SIG-M5 treated with dmso at 0.1 percent for 504 hours (cell line): ENCODE results near the gene FBXO3.
A peak's percentile ranks its signal among the peaks of the same experiment; 100 is the strongest.
"Not testable (repeated sequence)": the region's sequence is repeated elsewhere in the genome, so short reads cannot be mapped to it uniquely, and the experiment has no call there.

Experiments used
- DNase-seq: peaks from one replicate; lab custom pipeline; 2025; ENCODE audit not compliant: unreplicated experiment; lab: John Stamatoyannopoulos, UW

FBXO3 gene, protein sequence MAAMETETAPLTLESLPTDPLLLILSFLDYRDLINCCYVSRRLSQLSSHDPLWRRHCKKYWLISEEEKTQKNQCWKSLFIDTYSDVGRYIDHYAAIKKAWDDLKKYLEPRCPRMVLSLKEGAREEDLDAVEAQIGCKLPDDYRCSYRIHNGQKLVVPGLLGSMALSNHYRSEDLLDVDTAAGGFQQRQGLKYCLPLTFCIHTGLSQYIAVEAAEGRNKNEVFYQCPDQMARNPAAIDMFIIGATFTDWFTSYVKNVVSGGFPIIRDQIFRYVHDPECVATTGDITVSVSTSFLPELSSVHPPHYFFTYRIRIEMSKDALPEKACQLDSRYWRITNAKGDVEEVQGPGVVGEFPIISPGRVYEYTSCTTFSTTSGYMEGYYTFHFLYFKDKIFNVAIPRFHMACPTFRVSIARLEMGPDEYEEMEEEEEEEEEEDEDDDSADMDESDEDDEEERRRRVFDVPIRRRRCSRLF

DNA sequence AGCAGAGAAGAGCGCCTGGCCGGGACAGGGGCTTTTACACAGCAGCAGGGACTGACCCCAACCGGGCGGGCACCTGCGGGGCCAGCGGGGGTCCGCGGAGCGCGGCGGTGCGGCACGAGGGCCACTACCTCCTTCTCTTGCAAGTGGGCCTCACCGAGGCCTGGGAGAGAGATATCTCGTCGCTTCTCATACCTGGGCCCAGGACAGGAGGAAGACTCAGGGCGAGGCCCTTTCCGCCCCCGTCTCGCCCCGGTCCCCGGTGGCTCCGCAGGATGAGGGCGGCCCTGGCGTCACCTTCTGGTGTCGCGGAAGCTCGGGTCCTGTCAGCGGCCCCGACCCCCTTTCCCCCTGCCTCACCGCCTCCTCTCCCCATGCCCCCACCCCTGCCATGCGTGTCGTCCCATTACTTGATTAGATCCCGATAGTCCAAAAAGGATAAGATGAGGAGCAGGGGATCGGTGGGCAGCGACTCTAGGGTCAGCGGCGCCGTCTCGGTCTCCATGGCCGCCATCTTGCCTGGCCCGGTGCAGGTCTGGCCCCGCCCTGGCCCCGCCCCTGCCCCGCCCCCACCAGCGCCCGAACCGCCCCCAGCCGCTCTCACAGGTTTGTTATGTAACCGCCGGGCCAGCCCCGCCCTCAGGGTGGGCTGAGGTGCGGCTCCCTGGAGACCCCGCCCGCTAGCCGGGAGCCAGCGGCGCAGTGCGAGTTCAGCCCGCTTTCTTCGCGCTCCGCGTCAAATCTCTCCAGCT, at the start of gene FBXO3:
Gene FBXO3, minus strand, starts transcription at position 534 of the 749 bp plus-strand sequence. Its CDS starts 23 bp downstream, at position 511.
- peak; percentile 62 for DNase-seq

DNA sequence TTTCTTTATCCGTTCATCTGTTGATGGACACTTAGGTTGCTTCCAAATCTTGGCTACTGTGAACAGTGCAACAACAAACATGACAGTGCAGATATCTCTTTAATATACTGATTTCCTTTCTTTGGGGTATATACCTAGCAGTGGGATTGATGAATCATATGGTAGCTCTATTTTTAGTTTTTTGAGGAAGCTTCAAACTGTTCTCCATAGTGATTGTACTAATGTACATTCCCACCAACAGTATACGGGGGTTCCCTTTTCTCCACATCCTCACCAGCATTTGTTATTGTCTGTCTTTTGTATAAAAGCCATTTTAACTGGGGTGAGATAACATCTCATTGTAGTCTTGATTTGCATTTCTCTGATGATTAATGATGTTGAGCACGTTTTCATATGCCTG, 48.7 kb upstream of the FBXO3 start:
- DNase-seq: not testable (repeated sequence)

DNA sequence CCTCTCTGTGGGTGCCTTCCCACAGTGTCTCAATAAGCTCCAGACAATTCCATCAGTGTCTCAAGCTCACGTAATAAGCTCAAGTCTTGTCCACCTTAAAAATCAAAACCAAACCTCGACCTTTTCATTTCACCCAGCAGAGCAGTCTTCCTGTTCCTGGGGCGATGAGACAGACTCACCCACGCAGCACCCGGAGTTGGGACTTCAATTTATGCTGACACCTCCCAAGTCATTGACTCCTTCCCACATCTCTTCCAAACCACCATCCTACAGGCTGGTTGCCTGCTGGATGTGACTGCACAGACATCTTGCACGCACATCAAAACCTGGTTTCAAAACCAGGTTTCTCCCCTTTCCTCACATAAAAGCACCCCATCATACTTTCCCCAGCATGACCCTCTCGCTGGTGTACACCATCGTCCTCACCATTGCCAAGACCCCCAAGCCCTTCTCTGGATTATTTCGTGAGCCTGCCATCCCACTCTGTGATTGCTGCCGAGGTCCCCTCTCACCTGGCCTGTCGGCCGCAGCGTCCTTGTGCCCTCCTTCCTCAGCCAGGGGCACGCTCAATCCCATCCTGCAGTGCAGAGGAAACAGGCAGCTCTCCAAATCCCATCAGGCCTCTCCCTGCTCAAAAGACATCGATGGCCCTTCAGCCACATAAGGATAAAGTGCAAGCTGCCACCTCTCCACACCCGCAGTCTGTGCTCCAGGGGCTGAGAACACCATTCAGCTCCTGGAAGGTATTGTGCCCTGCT, 45.1 kb upstream of the FBXO3 start:
- DNase-seq: no peak

DNA sequence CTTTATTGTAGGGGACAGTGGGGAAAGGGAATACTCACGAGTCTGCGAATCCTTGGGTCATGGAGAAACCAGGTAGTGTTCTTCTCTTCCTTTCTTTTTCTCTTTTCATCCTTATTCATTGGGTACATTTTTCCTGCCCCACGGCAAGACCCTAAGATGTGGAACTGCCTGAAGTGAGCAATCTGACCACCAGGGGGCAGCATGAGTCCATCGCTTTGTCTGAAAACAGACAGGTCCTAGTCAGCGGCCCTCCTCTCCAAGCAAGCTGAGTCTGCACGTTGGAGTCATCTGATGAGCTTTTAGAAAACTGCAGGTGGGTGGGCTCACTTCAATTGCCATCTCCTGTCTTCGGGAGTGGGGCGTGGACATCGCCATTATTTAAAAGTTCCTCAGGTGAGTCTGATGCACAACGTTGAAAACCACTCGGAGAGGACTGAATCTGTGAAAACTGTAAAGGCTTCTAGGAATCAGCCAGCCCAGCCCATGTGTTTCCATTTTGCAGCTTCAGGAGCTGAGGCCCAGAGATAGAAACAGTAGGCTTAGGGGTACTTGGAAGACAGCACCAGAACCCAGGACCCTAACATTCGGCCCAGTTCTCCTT, 34.0 kb upstream of the FBXO3 start:
- DNase-seq: peak; percentile 47

DNA sequence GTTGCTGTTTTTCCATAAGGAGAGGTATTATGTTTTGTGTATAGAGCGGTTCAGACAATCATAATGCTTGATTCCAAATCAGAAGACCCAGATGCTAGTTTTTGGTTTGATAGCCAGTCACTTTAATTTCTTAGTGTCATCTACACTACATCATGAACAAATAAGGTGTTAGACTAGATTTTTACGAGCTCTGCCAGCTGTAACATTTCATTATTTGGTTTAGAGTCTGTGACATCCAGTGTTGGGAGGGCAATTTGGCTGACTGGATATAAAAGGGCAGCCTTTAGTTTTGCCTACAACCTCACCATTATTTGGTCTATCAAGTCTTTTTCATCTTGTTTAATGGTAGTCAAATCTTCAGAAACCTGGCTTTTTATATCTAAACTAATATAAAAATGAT, 30.2 kb upstream of the FBXO3 start:
- DNase-seq: no peak

DNA sequence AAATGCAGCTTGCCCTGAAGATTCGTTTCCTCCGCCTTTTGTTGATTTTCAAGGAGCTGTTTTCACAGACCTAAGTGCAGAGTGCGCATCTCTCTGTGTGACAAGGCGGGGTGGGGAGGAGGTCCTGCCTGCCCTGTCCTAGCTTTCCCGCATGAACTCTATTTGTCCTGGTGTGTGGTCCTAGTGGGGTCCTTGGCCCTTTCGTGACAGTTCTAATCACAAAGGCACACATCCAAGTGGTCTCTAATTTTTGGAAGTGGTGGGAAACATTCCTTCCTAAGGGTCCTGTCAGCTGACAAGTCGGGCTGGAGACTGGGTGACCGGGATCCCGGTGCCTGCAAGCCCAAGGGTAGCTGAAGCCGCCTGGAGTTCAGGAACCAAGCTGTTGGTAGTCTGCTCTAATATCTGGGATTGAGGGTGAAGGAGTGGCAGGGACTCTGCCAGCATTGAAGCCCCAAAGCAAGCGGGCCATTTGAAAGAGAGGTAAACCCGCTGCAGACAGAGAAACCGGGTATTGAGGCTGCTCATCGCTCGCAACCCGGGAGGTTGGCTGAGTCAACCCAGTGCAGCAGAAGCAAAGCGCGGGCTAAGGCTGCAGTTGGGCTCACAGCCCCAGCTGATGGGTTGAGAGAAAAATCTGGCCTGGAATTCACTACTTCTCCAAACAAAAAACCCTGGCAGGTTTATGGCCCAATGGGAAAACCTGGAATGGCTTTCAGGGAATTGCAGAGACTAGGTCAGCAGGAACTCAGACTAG, 28.1 kb upstream of the FBXO3 start:
- DNase-seq: peak; percentile 25

DNA sequence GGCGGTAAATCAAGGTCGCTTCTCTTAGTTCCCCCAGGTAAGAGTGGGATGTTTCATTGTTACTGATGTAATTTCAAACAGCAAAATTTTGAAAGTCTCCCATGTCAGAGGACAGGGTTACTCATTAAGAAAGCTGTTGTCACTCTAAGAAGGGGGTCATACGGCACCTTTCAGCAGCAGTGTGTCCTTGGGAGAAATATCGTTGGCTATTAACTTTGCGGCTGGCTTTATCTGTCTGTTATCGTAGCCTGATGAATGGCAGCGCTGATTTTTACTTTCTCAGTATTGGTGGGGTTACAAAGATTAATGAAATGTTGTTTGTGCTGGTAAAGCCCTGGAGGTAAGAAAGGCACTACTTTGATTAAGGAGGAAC, 27.5 kb upstream of the FBXO3 start:
- no peak for DNase-seq

DNA sequence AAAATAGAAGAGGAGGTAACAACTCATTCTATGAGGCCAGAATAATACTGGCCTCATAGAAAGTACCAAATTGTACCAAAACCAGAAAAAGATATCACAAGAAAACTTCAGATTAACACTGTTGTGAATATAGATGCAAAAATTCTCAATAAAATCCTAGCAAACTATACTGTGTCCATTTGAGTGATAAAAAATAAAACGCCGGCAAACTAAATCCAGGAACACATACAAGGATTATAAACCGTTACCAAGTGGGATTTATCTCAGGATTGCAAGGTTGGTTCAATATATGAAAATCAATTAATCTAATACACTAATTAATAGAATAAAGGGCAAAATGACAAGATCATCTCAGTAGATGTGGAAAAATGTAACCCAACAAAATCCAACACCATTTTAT, 23.6 kb upstream of the FBXO3 start:
- DNase-seq: no peak

DNA sequence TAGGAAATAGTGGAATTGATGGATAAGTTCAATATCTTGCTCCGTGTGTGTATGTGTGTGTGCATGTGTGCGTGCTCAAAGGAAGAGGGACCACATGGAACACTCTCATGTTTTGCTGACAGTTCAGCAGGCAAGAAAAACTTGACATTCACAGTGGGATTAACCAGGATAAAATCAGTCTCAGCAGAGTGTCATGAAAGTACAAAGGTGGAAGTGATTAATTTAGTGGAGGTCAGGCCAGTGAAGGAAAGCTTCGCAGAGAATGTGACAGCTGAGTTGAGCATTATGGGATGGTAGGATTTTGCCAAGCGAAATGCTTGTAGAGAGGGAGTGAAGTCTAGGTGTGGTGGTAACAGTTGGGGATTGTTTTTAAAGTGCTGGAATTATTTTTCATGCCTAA, 15.7 kb upstream of the FBXO3 start:
- DNase-seq: no peak

DNA sequence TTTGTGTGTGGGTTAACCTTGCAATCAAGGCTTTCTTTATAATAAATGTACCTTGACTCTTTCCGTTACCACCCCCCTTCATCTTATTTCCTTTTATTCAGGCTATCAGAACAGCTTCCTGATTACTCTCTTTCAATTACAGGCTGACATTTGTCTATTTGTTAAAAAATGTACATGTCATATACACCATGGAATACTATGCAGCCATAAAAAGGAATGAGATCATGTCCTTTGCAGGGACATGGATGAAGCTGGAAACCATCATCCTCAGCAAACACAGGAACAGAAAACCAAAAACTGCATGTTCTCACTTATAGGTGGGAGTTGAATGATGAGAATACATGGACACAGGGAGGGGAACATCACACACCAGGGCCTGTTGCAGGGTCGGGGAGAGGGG, 13.8 kb upstream of the FBXO3 start:
- not testable (repeated sequence) for DNase-seq

DNA sequence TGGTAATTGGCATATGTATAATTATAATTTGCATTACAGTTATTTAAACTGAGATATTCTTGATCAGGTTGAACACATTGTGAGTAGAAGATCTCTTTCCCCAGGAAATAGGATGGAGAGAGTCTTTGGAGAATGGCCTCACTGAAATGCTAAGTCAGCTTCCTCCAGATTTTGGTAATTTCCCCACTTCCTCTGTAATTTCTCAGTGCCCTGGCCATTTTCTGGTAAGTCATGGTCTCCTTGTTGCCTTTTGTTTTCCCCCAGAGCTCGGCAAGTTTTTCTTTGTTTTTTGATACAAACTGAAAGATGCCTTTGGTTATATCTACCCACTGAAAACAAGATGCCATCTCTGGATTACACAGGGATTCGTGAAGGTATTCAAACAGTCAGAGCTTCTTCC, 12.8 kb upstream of the FBXO3 start:
- DNase-seq: no peak

DNA sequence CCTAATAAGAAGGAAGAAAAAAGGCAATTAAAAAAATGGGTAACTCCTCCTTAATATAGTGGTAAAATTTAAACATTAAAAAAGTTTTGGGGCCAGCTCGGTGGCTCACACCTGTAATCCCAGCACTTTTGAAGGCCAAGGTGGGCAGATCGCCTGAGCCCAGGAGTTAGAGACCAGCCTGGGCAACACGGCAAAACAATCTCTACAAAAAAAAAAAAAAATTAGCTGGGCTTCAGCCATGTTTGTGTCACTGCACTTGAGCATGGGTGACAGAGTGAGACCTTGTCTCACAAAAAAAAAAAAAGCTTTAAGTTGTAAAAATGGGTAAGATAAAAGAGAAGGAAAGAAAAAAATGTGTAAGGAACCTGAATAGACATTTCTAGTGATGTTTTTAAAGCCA, 11.3 kb upstream of the FBXO3 start:
- DNase-seq: no peak

DNA sequence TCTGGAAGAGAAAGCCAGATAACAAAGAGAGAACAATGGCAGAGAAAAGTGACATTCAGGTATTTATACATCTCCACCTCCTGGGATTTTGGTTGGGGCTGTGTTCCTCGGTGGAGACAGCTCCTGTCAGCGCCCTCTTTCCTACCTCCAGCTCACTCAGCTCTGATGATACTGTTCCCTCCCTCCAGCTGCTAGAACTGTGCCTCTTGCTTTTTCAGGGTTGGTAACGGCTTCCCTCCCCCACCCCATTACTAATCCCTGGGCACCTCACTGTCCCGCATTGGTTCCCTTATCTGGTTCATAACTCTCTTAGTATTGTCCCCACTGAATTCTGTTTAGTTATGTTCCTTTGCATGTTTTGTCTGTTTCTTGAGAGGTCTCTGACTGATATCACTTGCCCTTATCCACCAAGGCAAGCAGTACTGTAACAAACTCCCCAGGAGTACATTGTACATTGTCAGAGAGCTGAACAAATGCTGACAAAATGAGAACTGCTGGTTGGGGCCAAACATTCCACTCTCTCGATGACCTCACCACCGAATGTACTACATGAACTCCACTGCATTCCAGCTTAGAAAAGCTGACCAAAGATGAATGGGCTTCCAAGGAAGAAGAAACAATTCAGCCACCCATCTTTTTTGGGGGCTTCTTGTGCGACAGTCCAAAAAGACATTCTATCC, 5.7 kb upstream of the FBXO3 start:
- no peak for DNase-seq

DNA sequence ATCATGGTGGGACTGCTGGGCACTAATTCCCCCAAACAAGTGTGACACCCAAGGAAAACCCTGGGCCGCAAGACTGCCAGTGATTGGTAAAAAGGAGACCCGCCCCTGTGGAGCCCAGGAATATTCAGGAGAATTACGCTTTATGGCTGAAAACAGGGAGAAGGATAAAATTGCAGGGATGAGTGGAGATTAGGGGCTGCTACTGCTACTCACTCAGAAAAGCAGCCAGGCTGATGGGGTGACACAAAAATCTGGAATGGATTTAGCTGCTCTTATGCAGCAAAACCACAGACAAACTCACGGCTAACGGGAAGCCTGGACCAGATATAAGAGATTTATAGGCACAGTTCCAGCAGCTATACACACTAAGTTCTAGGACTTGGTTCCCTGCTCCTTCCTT, 4.4 kb upstream of the FBXO3 start:
- DNase-seq: no peak

DNA sequence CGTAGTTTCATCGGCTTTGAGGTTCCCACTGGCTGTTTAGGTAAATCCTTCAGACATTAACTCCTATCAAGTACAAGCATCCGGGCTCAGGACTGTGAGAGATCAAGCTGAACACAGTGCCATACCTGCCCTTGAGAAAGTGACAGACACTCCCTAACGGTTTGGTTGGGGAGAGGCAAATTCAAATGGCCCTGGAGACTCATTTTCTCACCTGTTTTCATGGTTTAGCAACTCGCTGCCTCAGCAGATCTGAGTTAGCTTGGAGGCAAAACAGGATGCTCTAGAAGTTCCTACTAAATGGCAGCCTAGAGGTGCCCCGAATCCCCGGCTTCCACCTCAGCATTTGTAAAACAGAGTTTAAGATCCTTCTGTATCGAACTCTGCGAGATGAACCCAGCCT, 3.6 kb upstream of the FBXO3 start:
- no peak for DNase-seq

DNA sequence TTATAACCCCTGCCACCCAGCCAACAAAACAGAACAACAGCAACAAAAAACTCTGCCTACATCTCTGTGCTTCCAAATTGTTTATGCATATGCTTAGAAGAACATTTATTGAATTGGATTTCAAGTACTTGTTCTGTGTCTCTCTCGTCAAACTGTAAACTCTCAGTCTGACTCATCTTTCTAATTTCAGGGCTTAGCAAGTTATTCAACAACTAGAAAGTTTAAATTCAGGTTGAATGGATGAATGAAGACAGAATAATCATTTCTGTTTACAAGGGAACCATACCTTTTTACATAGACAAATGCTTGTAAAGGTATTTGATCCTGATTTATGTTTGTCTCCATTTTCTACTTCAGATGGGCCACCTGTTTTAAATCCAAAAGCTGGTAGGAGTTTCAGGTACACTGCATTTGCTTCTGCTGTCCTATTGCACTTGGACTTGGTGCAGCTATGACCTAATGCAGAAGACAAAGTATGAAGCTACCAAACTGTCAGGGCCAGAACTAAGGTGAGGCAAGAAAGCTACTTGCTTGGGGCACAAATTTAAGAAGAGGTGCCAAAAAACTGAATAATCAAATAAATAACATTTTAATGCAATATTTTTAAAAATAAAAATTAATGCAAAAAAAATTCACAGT, 1.6 kb upstream of the FBXO3 start:
- DNase-seq: no peak

DNA sequence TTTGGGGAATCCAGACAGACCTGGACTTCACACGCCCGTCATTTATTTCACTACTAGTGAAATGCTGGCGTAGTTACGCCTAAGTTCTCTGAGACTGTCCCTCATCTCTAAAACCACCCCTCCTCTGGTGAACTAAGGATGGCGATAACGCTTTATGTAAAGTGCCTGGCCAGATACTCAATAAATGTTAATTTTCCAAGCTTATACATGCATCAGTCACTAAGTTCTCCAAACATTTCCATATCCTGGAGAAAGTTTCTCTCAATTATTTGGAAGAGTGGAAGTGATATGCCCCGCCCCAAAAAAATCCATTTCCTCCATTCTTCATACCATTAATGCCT, 1.1 kb upstream of the FBXO3 start:
- DNase-seq: no peak

DNA sequence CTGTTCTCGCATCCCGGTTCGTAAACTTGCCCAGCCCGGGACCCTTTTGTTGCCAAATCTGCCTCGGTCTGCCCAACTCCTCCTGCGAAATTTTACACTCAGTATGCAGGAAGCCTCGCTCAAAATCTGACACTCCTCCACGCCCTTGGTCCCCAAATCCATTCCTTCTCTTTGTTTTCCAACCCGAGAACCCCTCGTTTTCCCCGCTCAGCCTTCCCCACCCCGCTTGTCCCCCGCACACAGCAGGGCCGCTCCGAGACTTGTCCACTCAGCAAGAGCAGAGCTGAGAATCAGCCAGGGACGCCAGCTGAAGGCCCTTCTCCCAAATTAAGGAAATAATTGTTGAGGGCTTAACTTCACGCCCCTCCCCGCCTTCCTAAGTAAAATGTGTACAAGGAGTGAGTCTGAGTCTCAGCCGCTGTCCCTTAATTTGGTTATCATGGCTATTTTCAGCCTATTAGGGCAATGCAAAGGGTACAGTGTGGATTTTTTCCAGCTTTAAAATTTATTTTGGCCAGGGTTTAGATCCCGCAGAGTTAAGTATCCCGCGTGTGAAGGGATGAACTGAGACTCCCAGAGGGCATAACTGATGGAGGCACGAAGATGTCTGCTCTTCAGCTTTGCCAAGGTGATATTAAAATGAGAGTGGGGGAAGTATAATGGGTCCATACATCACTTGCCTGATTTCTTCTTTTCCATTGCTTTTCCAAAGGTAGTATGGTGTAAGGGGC, 581 bp upstream of the FBXO3 start:
- DNase-seq: no peak

DNA sequence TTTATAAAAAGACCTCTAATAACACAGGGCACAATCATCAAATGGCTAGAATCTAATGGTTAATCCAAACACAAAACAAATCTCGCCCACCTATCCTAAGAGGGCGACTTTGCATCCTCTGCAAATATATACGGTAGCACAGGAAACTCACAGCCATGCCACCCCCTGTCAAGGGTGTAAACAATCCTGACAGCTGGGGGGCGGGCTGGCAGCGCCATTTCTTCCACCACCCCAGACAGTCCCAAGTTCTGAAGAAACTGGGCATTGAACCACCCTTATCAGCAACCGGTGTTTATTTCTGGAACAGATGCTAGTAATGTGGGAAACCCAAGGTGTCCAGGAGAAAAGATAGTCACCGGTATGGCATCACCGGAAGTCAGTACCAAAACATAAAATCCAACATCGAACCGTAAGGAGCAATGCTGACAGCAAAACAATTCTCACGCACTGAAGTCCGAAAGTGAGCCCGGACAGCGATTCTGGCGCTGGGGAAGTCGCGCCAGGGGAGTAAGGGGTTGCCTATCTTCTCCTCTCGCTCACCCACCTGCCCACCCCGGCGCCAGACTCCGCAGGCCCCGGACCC, 825 bp downstream of the FBXO3 start:
- no peak for DNase-seq
